G401 (cell line): ENCODE measurements around the gene LECT2. TPM values are rescaled to one million over a fixed set of nuclear protein-coding genes. Genes with fewer than 3 reads are reported as not detected.

Source experiments
- DNase-seq: peaks from one replicate; pipeline ENCODE4 v3.0.0-alpha.2; 2015; ENCODE audit warnings: low spot score
- in situ Hi-C: cut with HindIII; loops from 2 replicates; pipeline ENCODE4 v1.10.0; 2016; ENCODE audit warnings: low sequenced_read_pairs, mixed read lengths
- total RNA-seq: library from RNA; depleted of rRNA; stranded (reverse); fragments of >200 nt; shearing (Covaris generic); gene quantifications from 2 replicates; pipeline ENCODE4 v1.2.3, GENCODE V29; 2014; rRNA removed

LECT2 gene
- total RNA-seq, result not detected in 2 replicates

DNA sequence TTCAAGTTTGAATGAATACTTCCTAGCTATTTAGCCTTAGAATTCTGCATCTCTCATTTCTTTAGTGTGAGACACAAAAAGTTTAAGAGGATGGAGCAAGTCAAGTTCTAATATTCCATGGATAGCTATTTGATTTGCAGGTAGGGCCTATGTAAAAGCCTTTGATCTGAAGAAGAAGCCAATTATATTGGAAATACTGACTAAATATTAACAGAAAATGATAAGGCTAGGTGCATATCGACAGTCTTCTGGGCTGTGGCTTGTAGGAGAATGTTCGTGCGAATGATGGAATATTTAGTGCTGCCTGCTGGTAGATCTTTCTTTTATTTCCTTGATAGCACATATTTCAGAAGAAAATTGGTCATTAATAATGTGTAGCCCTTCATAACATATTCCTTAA, at the start of gene LECT2:
Gene LECT2, minus strand, starts transcription at position 85 of the 400 bp plus-strand sequence. CDS start 150 bp downstream, outside the sequence.
- in situ Hi-C loops, result no loop called here
- DNase-seq, result no peak

- DNase-seq, result no peak
- in situ Hi-C loops, result no loop called here
Measured at GRCh38 chr5:136004436-136004835, 49.7 kb upstream of the LECT2 start.

DNA sequence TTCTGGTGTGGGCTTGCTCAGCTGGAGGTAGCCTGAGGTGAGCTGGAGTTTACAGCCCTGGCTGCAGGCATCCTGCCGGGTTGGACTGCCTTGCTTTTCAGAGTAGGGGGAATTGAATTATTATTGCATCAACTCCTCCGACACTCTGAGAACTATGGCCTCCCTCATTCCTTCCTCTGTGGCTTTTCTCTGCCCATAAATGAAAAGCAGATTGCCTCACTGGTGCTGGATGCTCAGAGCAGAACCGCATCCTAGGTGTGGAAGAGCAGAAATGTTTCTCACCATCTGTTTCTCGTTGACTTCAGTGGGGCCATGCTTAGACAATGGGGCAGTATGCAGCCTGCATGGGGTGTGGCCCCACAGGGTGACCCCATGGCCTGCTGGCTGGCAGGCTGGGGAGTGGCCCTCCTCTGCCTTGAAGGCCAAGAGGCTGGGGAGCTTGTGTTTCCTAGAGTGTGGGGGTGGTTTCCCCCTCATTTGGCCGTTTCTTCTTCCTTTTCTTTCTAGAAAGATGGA, 46.7 kb upstream of the LECT2 start:
- in situ Hi-C loops, result no loop called here
- no peak for DNase-seq

DNA sequence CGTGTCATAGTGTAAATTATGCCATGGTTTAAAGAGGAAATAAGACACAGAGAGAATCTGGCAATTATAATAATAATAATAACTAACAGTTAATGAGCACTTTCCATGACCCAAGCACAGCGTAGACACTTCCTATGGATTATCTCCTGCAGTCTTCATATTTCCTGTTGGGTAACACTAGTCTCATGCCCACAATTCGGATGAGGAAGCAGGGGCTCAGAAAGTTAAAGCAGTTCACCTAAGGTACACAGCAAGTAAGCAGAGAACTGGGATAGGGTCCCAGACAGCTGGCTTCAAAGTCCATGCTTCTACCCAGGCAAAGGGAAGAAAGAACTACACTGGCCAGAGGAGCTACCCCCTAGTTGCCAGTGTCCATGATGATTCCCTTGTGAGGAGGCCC, 46.1 kb upstream of the LECT2 start:
- no peak for DNase-seq
- in situ Hi-C loops, result no loop called here

DNA sequence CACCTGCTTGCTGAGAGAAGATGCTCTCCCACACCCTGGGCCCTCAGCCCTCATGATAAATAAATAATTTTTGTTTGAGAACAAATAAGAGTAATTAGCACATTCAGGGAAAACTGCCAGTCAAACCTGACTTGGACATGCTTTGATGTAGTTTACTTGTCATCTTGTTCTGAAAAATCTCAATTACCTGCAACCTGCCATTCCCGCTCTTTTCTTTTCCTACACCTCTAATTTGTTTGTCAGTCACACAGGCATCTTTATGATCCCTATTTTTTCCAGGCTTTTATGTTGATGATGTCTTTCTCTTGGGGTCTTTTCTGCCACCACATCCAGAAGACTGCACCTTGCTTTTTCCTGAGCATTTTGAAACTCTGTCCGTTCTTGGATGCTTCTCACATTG, 45.4 kb upstream of the LECT2 start:
- no peak for DNase-seq
- in situ Hi-C loops, result no loop called here

GRCh38 chr5:135999406-136000139, 44.8 kb upstream of the LECT2 start:
- in situ Hi-C loops, result no loop called here

DNA sequence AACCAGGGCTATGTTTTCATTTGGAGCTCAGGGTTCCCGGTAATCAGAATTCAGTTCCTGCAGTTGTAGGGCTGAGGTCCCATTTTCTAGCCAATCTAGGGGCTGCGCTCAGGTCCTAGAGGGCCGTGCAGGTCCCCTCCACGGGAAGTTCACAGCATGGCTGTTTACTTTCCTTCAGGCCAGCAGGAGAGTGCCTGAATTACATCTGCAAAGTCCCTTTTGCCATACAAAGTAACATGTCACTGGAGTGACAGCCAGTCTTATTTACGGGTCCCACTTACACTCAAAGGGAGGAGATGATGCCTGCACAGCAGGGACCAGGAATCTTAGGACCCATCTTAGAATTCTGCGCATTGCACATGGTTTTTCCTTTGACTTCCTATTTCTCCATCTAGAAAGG, 44.1 kb upstream of the LECT2 start:
- in situ Hi-C loops, result no loop called here
- DNase-seq, result no peak

More at GRCh38 chr5:135999406-136000139, 44.8 kb upstream of the LECT2 start:
- DNase-seq, result no peak

DNA sequence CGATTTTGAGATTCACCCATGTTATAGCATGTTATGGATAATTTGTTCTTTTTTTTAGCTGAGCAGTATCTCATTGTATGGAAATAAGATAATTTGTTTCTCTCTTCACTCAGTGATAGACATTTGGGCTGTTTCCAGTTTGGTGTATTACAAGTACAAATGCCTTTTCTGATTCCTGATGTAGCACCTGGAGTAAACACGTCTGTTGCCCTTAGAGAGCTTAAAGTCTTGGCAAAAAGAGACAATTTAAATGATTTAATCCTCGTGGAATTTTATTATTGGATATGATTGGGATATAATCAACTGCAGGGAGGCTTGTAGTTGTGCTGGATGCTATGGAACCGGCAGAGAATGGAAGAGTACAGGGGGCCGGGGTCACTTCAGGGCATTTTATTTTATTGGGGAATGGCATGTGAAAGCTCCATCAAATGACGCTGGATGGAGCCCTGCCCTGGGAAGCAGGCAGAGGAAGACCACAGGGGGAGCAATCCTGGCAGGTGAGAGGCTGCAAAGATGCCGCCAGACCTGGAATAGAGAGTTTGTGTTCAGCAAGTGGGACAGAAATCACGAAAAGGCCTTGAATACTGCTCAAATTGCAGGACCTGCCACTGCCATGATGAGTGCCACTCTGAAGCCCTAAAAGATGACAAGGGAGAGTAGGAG, 43.0 kb upstream of the LECT2 start:
- in situ Hi-C loops, result no loop called here
- DNase-seq, result no peak

GRCh38 chr5:135996611-135997010, 41.8 kb upstream of the LECT2 start:
- in situ Hi-C loops, result no loop called here
- DNase-seq, result no peak

DNA sequence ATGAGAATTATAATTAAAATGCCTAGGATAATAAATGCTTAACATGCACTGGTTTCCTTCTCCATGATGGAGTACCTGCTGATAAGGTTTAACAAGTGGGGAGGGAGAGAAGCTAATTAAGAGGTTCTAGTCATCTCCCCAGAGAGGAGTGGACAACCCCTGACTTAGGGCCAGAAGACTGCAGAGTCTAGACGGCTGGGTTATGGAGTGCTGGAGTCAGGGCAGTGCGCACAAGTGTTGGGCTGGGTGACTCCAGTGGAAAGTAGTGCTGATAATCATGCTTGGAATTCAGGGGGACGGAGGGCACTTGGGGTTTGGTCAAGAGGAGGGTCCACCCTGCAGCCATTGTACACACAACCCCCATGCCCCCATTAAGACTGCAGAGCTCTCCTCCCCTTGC, 41.2 kb upstream of the LECT2 start:
- in situ Hi-C loops, result no loop called here
- no peak for DNase-seq

GRCh38 chr5:135993880-135994636, 39.3 kb upstream of the LECT2 start:
- no peak for DNase-seq
- in situ Hi-C loops, result no loop called here

DNA sequence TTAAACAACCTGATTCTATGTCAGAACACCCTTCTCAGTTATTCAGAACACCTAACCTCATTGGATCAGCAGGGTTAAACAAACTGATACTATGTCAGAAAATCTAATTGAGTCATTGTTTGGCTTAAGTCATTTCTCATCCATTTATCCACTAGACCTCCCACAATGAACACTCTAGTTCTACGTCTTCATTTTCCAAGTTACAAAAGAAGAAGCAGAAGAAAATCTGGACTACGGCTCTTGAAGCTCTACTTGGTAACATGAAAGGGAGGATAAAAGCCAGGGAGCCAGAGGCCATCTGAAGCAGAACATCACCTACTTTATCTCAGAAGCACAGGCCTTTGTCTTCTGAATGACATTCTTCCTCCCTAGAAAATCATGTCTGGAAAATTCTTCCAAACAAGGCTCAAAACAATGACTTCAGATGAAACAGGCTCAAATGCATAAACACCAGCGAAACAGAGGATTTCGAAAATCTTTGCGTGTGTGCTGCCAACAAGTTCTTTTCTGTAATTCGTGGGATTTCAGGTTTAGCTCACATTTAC, 38.6 kb upstream of the LECT2 start:
- in situ Hi-C loops, result no loop called here
- DNase-seq, result no peak

DNA sequence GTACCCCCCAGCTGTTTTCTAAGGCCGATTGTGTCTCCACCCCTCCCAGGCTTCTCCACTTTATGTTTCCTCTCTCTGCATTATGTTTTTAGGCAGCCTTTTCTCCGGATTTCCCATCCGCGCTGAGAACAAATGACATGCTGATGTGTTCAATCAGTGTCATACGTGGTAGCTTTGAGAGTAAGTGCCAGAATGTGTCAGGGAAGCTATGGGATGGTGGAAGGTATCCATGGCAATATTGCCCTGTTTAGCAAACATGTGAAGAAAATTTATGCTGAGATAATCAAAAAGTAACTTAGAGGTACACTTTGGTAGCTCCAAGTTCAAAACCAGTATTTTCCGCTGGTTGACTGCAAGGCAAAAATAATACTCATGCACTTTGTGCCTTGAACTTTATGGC, 36.6 kb upstream of the LECT2 start:
- no peak for DNase-seq
- in situ Hi-C loops, result no loop called here

- DNase-seq, result no peak
- in situ Hi-C loops, result no loop called here
Measured at GRCh38 chr5:135990528-135991255, 35.9 kb upstream of the LECT2 start.

- in situ Hi-C loops, result no loop called here
Measured at GRCh38 chr5:135989686-135990085, 34.9 kb upstream of the LECT2 start.

GRCh38 chr5:135988546-135988945, 33.8 kb upstream of the LECT2 start:
- DNase-seq, result no peak

More at GRCh38 chr5:135989686-135990085, 34.9 kb upstream of the LECT2 start:
- no peak for DNase-seq

DNA sequence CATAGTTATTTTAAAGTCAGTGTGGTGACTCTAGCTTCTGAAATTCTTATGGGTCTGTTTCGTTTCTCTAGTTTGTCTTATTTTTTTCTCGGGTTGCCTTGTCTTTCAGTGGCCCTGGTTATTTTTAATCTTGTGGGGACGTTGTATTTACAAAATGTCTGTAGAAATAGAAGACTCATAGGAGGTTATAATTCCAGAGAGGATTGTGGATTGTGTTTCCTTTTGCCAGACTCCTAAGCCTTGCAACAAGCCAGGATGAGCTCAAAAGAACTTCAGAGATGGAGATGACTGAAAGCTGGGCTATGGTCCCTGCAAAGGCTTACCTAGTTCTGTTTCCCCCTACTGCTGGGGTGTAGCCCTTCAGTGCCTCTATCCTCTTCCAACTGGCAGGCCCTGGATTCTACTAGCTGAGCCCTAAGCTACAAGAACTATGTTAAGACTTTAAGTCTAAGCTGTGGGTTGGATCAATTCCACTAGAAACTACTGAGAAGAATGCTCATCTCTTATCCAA, 32.2 kb upstream of the LECT2 start:
- in situ Hi-C loops, result no loop called here

More at GRCh38 chr5:135988546-135988945, 33.8 kb upstream of the LECT2 start:
- in situ Hi-C loops, result no loop called here

GRCh38 chr5:135986401-135986800, 31.6 kb upstream of the LECT2 start:
- DNase-seq, result no peak
- in situ Hi-C loops, result no loop called here

More for the DNA sequence above, 32.2 kb upstream of the LECT2 start:
- DNase-seq, result no peak

- in situ Hi-C loops, result no loop called here
- no peak for DNase-seq
Measured at GRCh38 chr5:135985951-135986350, 31.2 kb upstream of the LECT2 start.
